GM08714 (cell line): ENCODE results near the gene ARID1B.

Experiments
- H3K4me3 ChIP-seq: fragments of 200-500 bp; sonication (Bioruptor generic); 2 replicates; pipeline ENCODE4 v1.5.1; 2014; ENCODE audit warnings: mild to moderate bottlenecking, low read length, inconsistent platforms
- ZNF274 ChIP-seq: IDR thresholded peaks from 2 replicates; pipeline ENCODE4 v1.6.1; 2012; ENCODE audit warnings: mild to moderate bottlenecking, low read depth, low read length

ARID1B gene

DNA sequence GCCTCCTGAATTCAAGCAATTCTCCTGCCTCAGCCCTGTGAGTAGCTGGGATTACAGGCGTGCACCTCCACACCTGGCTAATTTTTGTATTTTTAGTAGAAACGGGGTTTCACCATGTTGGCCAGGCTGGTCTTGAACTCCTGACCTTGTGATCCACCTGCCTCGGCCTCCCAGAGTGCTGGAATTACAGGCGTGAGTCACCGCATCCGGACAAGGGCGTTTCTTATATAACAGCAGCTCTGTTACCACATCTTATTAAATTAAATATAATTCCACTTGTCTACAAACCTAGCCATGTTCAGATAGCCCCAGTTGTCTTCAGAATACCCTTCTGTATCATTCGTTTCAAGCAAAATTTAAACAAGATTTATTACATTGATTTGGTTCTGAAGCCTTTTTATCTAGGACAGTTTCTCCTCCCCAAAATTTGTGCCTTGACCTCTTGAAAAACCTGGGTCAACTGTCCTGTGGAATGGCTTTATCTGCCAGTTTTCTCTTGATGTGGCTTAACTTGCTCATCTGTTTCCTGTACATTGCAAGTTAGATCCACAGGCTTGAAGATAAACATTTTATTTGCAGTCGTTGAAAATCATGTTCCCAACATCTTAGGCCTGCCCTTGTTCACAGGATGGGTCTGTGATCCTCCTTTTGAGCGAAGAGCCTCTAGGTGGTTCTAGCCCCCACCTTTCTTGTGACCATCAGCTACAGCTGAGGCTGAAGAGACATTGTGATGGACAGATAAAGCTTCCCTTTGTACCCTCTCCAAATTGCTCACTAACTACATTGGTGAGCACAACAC lies 132.2 kb downstream of the ARID1B start:
- no peak overlapping the region for H3K4me3 ChIP-seq
- TF ChIP-seq ZNF274, result no peak

DNA sequence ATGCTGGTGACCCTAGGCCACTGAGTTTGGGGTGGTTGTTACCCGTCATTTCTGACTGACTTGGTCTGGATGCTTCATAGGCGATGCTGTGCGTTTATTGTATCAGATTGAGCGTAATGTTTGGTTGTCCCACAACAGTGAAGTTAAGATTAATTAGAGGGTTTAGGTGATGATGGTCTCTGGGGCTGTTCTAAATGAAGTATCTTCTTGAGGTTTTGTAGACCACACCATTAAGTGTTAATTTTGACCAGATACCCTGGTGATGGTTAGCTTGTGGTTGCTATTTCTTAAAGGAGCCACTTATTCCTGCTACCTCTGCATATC lies 132.8 kb downstream of the ARID1B start:
- H3K4me3 ChIP-seq, result no peak overlapping the region
- TF ChIP-seq ZNF274, result no peak

DNA sequence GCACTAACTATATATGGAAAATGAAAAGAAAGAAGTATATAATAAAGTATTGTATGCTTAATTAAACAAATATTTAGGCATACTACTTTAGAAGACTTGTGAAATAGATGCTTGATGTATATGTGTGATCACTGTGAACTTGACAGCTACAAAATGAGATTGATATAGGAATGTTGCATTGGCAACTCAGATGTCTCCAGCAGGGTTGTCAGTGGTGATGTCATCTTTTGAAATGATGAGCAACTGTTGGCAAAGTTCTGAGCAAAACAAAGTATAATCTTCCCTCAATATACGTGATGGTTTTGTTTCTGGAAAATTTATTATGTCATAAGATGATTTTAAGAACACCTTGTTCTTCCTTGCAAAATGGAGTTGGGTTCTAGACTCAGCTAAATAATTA lies 133.8 kb downstream of the ARID1B start:
- H3K4me3 ChIP-seq, result no peak overlapping the region
- TF ChIP-seq ZNF274, result no peak

DNA sequence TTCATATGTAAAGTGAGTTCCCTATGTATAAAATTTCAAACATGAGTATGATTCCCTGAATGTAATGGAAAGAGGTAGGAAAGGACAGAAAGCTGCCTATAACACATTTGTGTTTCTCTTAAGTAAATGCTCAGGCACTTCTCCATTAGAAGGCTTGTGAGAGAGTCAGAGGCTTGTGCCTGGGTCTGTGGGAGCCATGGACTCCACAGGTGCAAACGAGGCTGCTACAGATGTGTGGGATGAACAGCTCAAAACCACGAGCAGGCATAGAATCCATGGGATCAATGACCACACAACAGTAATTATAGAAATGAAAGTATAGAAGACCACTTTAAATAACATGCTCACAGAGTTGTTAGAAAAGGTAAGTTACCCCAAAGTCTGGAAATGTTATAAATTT lies 134.4 kb downstream of the ARID1B start:
- no peak for TF ChIP-seq ZNF274
- no peak overlapping the region for H3K4me3 ChIP-seq

DNA sequence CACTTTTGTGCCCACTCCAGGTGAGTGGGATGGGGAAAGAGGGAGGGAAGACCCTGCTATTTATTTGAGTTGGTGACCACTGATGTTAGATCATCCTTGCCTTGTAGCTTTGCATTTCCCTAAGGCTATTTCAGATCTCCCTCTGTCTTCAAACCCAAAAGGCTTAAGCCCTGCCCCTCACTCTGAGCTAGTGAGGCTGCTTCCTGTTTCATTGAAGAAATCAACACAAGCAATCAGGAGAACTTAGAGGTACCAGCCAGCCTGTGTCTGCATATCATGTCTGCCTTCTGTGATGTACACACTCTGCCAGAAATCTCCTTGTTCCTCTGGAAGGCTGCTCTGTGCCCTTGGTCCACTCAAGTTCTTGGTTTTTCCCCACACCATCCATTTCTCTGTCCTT lies 135.3 kb downstream of the ARID1B start:
- H3K4me3 ChIP-seq, result no peak overlapping the region
- TF ChIP-seq ZNF274, result no peak

DNA sequence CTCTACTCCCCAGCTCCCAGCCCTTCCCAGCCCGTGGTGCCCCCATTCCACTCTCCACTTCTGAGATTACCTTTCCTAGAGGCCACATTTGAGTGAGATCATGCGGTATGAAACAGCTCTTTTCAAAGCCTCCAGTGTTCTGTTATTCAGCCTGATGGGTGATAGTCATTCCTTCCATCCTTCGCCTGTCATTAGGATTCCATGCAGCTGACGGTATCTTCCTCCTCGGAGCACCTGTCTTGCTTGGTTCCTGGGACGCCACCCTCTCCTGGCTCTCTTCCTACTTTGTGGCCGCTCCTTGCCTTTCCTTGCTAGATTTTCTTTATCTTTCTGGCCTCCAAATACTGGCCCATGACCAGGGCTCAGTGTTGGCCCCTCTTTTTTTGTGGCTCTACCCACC lies 137.0 kb downstream of the ARID1B start:
- TF ChIP-seq ZNF274, result no peak
- no peak overlapping the region for H3K4me3 ChIP-seq

DNA sequence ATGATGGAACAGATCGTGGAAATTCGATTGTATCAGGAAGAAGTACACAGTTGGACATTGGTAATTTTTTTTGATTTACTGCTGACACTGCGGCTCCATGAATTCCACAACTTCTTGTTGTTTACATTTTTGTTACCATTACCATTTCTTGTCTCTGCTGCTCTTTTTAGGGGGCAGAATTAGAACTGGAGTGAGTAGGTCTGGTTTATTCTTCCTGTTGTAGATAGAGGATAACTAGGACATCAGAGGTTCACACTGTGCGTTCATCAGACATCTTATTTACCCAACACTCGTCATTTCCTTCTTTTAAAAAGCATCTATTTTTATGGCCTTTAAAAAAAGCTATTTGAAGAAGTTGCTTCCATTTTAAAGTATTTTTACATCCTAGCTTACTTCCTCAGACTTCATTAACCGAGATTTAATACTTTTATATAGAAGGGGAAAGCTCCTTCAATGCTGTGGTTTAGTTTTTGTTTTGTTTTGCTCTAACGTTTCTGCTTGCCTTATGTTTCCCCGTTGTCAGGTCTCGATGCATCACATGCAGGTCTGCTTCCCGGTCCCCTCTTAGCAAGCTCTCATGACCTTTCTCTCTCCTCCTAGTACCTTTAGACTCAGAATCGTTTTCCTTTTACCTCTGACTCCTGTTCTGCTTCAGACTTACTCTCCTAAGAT lies 139.1 kb downstream of the ARID1B start:
- TF ChIP-seq ZNF274, result no peak
- peak overlapping the region; percentile 36; the same call in 1 of the 2 replicates for H3K4me3 ChIP-seq

DNA sequence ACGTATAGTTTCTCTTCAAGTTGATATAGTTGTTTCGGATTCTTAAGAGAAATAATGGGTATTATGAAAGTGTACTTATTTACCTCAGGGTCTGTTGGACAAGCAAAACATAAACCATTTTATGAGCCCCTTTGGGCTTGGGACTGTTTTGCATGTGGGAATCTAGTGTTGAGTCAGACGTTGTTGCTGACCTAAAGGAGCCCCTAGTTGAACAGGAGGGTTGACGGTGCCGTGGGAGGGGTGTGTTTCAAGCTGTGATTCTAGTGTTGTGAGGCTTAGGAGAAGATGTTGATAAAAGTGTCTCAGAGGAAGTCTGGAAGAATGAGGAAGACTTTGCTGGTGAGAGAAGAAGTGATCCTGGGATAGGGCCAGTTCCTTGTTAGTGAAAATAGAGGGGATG lies 140.0 kb downstream of the ARID1B start:
- peak overlapping the region; percentile 11; the same call in 1 of the 2 replicates for H3K4me3 ChIP-seq
- TF ChIP-seq ZNF274, result no peak

DNA sequence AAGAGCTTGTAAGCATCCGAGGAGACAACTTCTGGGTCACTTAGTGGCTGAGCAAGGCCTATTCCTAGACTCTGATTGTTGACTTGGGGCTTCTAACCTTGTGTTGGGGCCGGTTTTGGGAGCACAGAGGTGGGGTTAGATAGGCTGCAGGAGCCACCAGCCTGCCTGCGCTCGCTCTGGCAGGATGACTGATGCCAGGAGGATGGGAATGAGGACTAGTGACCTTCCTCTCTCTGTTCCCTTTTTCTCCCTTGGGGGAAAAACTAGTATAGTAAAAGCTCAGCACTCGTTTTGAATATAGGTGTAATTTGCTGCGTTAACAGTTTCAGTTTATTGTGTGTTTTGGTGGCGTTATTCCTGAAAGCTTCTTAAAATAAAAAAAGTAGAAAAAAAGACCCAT lies 141.5 kb downstream of the ARID1B start:
- no peak overlapping the region for H3K4me3 ChIP-seq
- TF ChIP-seq ZNF274, result no peak

DNA sequence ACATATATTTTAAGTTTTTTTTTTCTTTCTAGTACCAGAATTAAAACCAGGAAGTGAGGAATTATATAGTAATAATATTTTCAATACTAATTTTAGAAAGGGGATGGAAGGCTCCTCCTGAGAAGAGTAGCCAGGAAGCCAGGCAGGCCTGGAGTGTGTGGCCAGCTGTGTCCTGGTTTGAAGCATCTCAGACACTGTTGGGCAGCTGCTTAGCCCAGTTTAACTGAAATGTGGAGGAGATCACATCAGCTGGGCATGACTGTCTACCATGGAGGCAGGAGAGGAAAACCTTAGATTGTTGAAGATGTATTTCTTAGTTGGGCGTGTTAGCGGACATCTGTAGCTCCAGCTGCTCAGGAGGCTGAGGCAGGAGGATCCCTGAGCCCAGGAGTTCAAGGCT lies 142.2 kb downstream of the ARID1B start:
- no peak overlapping the region for H3K4me3 ChIP-seq
- TF ChIP-seq ZNF274, result no peak

DNA sequence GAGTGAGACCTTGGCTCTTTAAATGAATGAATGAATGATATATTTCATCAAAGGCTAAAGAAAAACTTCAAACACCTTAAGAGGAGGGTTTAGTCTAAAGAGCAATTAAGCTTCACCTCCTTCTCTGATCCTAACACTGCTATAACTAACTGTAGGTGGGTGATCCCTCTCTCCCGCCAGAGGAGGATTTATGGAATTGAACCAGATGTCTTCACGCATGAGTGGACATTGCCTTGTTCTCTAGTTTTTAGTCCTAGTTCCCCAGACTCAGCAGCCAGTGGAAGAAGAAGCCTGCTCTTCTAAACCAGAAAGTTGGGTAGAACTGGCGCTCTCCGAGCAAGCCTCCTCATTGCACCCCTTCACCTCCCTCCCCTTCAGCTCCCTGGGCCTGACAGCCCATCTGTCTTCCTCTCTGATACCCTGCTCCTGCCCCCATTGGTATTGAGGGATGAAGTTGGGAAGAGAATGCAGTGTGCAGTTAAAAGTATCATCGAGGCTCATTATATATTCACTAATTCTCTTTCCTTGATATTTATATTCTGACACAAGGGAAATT lies 142.7 kb downstream of the ARID1B start:
- TF ChIP-seq ZNF274, result no peak
- H3K4me3 ChIP-seq, result no peak overlapping the region

DNA sequence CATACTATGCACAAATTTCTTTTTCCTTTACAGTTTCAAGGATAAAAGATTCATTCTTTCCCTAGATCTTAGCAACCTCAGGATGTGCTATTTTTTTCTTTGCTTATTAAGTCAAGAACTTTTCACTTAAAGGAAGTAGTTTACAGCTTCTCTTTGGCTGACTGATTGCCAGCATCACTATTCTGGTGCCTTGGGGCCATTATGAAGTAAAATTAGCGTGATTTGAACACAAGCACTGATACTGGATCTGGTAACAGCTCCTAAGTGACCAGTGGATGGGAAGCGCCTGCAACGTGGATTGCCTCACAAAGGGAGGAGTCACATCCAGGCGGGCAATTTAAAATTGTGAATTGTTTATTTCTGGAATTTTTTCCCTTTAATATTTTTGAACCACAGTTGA lies 147.1 kb downstream of the ARID1B start:
- no peak for TF ChIP-seq ZNF274
- no peak overlapping the region for H3K4me3 ChIP-seq

DNA sequence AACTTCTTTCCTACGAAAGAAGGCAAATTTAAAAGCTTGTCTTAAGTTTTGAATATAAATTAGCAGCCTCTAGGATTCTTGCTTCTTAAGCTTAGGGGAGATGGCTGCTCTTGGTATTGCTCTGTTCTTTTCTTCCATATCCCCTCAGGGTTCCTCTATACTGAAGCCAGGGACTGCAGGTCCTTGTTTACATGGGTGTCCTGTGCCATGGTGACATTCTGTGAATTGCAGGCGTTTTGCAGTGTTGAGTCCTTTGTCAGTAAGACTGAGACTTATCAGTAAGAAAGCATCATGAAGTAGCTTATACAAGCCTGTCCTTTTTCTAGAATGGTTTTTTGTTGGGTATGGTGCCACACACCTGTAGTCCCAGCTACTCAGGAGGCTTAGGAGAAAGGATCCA lies 147.8 kb downstream of the ARID1B start:
- no peak for TF ChIP-seq ZNF274
- H3K4me3 ChIP-seq, result no peak overlapping the region

DNA sequence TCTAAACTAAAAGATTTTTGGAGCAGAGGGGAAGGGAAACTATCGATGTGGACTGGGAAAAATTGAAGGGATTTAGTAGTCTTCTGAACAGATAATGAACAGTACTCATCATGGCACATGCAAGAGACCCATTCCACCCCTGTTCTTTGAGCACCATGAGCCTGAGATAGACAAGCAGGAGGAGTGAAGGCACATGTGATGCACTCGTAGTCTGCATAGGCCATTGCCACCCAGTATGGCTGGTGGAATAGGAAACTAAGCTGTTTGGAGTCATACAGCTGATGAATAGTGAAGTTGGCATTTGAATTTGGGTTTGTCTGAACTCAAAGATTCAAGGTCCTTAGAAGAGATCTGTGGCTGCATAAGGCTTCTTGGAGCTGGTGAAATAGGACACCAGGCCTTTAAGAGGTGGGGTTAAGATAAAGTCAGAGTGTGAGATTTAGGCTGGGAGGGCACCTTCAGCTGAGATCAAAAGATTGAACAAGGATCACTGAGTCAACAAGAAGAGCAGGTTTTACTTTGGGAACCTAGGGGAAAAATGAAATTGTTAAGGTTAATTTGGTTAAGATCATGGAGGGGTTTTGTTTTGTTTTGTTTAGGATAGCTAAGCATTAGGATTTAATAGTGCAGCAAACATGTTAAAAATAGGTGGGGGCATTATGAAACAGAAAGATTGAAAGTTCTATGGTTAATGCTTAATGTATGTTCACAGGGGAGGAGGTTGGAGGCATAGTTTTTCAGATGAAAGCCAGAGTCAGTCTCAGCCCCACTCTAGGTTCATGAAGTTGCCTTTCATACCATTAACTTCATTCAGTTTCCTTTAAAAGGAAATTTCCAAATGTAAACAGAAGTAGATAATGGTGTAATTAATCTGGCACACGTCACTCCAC lies 148.8 kb downstream of the ARID1B start:
- TF ChIP-seq ZNF274, result no peak
- peak overlapping the region; percentile 10; the same call in 1 of the 2 replicates for H3K4me3 ChIP-seq
